ENCODE results near the gene PIK3CD.

GRCh38 chr1:9618909-9619679, 32.4 kb upstream of the PIK3CD start:
- TF ChIP-seq POLR2AphosphoS5 (IDR thresholded peaks at IDR 0.05; ENCODE audit: low read depth) (no peak), CTCF (conservative IDR thresholded peaks at IDR 0.05; ENCODE audit: low read depth in 2 of 2) (no peak), EZH2phosphoT487 (IDR thresholded peaks at IDR 0.05; ENCODE audit: unreplicated experiment) (no peak), EZH2 (IDR thresholded peaks at IDR 0.05; ENCODE audit: low read depth, unreplicated experiment) (no peak), CREB1 (CRISPR knock-in tag; IDR thresholded peaks at IDR 0.05; ENCODE audit: low read depth) (no peak), JUNB (IDR thresholded peaks at IDR 0.05; ENCODE audit: unreplicated experiment) (no peak), STAT1 (IDR thresholded peaks at IDR 0.05; ENCODE audit: unreplicated experiment) (no peak), ZNF114 (CRISPR knock-in tag; IDR thresholded peaks at IDR 0.05) (no peak), ZNF331 (CRISPR knock-in tag; IDR thresholded peaks at IDR 0.05; ENCODE audit: low read depth) (no peak)
- TF ChIP-seq, protein P1, sequence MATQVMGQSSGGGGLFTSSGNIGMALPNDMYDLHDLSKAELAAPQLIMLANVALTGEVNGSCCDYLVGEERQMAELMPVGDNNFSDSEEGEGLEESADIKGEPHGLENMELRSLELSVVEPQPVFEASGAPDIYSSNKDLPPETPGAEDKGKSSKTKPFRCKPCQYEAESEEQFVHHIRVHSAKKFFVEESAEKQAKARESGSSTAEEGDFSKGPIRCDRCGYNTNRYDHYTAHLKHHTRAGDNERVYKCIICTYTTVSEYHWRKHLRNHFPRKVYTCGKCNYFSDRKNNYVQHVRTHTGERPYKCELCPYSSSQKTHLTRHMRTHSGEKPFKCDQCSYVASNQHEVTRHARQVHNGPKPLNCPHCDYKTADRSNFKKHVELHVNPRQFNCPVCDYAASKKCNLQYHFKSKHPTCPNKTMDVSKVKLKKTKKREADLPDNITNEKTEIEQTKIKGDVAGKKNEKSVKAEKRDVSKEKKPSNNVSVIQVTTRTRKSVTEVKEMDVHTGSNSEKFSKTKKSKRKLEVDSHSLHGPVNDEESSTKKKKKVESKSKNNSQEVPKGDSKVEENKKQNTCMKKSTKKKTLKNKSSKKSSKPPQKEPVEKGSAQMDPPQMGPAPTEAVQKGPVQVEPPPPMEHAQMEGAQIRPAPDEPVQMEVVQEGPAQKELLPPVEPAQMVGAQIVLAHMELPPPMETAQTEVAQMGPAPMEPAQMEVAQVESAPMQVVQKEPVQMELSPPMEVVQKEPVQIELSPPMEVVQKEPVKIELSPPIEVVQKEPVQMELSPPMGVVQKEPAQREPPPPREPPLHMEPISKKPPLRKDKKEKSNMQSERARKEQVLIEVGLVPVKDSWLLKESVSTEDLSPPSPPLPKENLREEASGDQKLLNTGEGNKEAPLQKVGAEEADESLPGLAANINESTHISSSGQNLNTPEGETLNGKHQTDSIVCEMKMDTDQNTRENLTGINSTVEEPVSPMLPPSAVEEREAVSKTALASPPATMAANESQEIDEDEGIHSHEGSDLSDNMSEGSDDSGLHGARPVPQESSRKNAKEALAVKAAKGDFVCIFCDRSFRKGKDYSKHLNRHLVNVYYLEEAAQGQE (IDR thresholded peaks at IDR 0.05; ENCODE audit: unreplicated experiment): no peak
- TF ChIP-seq, protein P2, sequence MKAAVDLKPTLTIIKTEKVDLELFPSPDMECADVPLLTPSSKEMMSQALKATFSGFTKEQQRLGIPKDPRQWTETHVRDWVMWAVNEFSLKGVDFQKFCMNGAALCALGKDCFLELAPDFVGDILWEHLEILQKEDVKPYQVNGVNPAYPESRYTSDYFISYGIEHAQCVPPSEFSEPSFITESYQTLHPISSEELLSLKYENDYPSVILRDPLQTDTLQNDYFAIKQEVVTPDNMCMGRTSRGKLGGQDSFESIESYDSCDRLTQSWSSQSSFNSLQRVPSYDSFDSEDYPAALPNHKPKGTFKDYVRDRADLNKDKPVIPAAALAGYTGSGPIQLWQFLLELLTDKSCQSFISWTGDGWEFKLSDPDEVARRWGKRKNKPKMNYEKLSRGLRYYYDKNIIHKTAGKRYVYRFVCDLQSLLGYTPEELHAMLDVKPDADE (IDR thresholded peaks at IDR 0.05): no peak
- TF ChIP-seq, protein P3, sequence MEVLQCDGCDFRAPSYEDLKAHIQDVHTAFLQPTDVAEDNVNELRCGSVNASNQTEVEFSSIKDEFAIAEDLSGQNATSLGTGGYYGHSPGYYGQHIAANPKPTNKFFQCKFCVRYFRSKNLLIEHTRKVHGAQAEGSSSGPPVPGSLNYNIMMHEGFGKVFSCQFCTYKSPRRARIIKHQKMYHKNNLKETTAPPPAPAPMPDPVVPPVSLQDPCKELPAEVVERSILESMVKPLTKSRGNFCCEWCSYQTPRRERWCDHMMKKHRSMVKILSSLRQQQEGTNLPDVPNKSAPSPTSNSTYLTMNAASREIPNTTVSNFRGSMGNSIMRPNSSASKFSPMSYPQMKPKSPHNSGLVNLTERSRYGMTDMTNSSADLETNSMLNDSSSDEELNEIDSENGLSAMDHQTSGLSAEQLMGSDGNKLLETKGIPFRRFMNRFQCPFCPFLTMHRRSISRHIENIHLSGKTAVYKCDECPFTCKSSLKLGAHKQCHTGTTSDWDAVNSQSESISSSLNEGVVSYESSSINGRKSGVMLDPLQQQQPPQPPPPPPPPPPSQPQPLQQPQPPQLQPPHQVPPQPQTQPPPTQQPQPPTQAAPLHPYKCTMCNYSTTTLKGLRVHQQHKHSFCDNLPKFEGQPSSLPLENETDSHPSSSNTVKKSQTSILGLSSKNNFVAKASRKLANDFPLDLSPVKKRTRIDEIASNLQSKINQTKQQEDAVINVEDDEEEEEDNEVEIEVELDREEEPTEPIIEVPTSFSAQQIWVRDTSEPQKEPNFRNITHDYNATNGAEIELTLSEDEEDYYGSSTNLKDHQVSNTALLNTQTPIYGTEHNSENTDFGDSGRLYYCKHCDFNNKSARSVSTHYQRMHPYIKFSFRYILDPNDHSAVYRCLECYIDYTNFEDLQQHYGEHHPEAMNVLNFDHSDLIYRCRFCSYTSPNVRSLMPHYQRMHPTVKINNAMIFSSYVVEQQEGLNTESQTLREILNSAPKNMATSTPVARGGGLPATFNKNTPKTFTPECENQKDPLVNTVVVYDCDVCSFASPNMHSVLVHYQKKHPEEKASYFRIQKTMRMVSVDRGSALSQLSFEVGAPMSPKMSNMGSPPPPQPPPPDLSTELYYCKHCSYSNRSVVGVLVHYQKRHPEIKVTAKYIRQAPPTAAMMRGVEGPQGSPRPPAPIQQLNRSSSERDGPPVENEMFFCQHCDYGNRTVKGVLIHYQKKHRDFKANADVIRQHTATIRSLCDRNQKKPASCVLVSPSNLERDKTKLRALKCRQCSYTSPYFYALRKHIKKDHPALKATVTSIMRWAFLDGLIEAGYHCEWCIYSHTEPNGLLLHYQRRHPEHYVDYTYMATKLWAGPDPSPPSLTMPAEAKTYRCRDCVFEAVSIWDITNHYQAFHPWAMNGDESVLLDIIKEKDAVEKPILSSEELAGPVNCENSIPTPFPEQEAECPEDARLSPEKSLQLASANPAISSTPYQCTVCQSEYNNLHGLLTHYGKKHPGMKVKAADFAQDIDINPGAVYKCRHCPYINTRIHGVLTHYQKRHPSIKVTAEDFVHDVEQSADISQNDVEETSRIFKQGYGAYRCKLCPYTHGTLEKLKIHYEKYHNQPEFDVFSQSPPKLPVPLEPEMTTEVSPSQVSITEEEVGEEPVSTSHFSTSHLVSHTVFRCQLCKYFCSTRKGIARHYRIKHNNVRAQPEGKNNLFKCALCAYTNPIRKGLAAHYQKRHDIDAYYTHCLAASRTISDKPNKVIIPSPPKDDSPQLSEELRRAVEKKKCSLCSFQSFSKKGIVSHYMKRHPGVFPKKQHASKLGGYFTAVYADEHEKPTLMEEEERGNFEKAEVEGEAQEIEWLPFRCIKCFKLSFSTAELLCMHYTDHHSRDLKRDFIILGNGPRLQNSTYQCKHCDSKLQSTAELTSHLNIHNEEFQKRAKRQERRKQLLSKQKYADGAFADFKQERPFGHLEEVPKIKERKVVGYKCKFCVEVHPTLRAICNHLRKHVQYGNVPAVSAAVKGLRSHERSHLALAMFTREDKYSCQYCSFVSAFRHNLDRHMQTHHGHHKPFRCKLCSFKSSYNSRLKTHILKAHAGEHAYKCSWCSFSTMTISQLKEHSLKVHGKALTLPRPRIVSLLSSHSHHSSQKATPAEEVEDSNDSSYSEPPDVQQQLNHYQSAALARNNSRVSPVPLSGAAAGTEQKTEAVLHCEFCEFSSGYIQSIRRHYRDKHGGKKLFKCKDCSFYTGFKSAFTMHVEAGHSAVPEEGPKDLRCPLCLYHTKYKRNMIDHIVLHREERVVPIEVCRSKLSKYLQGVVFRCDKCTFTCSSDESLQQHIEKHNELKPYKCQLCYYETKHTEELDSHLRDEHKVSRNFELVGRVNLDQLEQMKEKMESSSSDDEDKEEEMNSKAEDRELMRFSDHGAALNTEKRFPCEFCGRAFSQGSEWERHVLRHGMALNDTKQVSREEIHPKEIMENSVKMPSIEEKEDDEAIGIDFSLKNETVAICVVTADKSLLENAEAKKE (CRISPR knock-in tag; IDR thresholded peaks at IDR 0.05): no peak
